HG02938 (cell line): Measurements from ENCODE around the gene USP40.

Experiments
- ATAC-seq: cut with Tn5 transposase; IDR thresholded peaks from one replicate; pipeline ENCODE4 v1.9.1; 2021; ENCODE audit warnings: mild to moderate bottlenecking, moderate library complexity; ENCODE audit not compliant: unreplicated experiment

Gene USP40

GRCh38 chr2:233430081-233430480 is 136.5 kb downstream of the USP40 start:
- no peak for ATAC-seq

- ATAC-seq: no peak
These were observed 137.2 kb downstream of the USP40 start for GRCh38 chr2:233429175-233429897.

- ATAC-seq: no peak
These were observed 138.1 kb downstream of the USP40 start for GRCh38 chr2:233428438-233428837.

GRCh38 chr2:233428008-233428407 is 138.6 kb downstream of the USP40 start:
- ATAC-seq: no peak

GRCh38 chr2:233426619-233427342 is 139.8 kb downstream of the USP40 start:
- no peak for ATAC-seq
